ENCODE measurements around the gene LSM12. TPM values are rescaled to one million over a fixed set of nuclear protein-coding genes. Genes with fewer than 3 reads are reported as not detected.

Gene LSM12
- polyA plus RNA-seq, 1 experiment = 57.5 TPM

- DNase-seq (ENCODE audit: low read depth, low spot score) = no peak
- Histone ChIP-seq H3K27me3 (ENCODE audit: control insufficient read depth, insufficient read depth, low read length) (no peaks in the 10 kb centered on the region), H3K4me3 (ENCODE audit: low read depth, low read length) (no peak overlapping the region), H3K27ac (ENCODE audit: low read depth, low read length) (no peak overlapping the region), H3K9me3 (ENCODE audit: control insufficient read depth, insufficient read depth, low read length) (no peaks in the 10 kb centered on the region)
- ChIA-PET POLR2A (interaction anchor here (1.1 kb wide), 1 partner anchor 10 kb away, joined by 3 read pairs; no protein-coding TSS in a partner anchor), CTCF (interaction anchor here (0.6 to 1.4 kb wide), 2 partner anchors 28 to 82 kb away, joined by 3 to 4 read pairs; no protein-coding TSS in a partner anchor)
- no peak for TF ChIP-seq CTCF (IDR thresholded peaks at IDR 0.05; ENCODE audit: low read depth, low read length)
Observed at GRCh38 chr17:44033861-44034408, 32.5 kb downstream of the LSM12 start.

- Histone ChIP-seq H3K27ac (ENCODE audit: low read depth, low read length) (no peak overlapping the region), H3K4me3 (ENCODE audit: low read depth, low read length) (no peak overlapping the region), H3K27me3 (ENCODE audit: control insufficient read depth, insufficient read depth, low read length) (no peaks in the 10 kb centered on the region), H3K9me3 (ENCODE audit: control insufficient read depth, insufficient read depth, low read length) (no peaks in the 10 kb centered on the region)
- CTCF ChIA-PET = interaction anchor here (4.1 kb wide), 1 partner anchor 11 kb away, joined by 24 read pairs; no protein-coding TSS in a partner anchor
- no peak for TF ChIP-seq CTCF (IDR thresholded peaks at IDR 0.05; ENCODE audit: low read depth, low read length)
- no peak for DNase-seq (ENCODE audit: low read depth, low spot score)
- POLR2A ChIA-PET = no interaction called here
Observed at GRCh38 chr17:44030482-44030881, 36.0 kb downstream of the LSM12 start.

GRCh38 chr17:44029736-44030135, 36.7 kb downstream of the LSM12 start:
- Histone ChIP-seq H3K4me3 (ENCODE audit: low read depth, low read length) (no peak overlapping the region), H3K27me3 (ENCODE audit: control insufficient read depth, insufficient read depth, low read length) (no peaks in the 10 kb centered on the region), H3K9me3 (ENCODE audit: control insufficient read depth, insufficient read depth, low read length) (no peaks in the 10 kb centered on the region), H3K27ac (ENCODE audit: low read depth, low read length) (no peak overlapping the region)
- CTCF ChIA-PET = interaction anchor here (4.1 kb wide), 1 partner anchor 12 kb away, joined by 24 read pairs; no protein-coding TSS in a partner anchor
- POLR2A ChIA-PET = no interaction called here
- no peak for DNase-seq (ENCODE audit: low read depth, low spot score)
- TF ChIP-seq CTCF (IDR thresholded peaks at IDR 0.05; ENCODE audit: low read depth, low read length) = no peak

GRCh38 chr17:44024853-44025252, 41.6 kb downstream of the LSM12 start:
- Histone ChIP-seq H3K4me3 (ENCODE audit: low read depth, low read length) (no peak overlapping the region), H3K9me3 (ENCODE audit: control insufficient read depth, insufficient read depth, low read length) (no peaks in the 10 kb centered on the region; the same call in 1 of the 2 replicates), H3K27me3 (ENCODE audit: control insufficient read depth, insufficient read depth, low read length) (no peaks in the 10 kb centered on the region), H3K27ac (ENCODE audit: low read depth, low read length) (no peak overlapping the region)
- TF ChIP-seq CTCF (IDR thresholded peaks at IDR 0.05; ENCODE audit: low read depth, low read length) = no peak
- POLR2A ChIA-PET = no interaction called here
- DNase-seq (ENCODE audit: low read depth, low spot score) = no peak
- CTCF ChIA-PET = interaction anchor here (2.3 kb wide), 1 partner anchor 16 kb away, joined by 6 read pairs; no protein-coding TSS in a partner anchor

GRCh38 chr17:44024271-44024663, 42.2 kb downstream of the LSM12 start:
- ChIA-PET CTCF (interaction anchor here (2.3 kb wide), 1 partner anchor 17 kb away, joined by 6 read pairs; no protein-coding TSS in a partner anchor), POLR2A (no interaction called here)
- no peaks in the 10 kb centered on the region; the same call in 1 of the 2 replicates for H3K9me3 ChIP-seq (ENCODE audit: control insufficient read depth, insufficient read depth, low read length)
- H3K27ac ChIP-seq (ENCODE audit: low read depth, low read length) = no peak overlapping the region
- no peak for DNase-seq (ENCODE audit: low read depth, low spot score)
- TF ChIP-seq CTCF (IDR thresholded peaks at IDR 0.05; ENCODE audit: low read depth, low read length) = no peak
- no peak overlapping the region for H3K4me3 ChIP-seq (ENCODE audit: low read depth, low read length)
- H3K27me3 ChIP-seq (ENCODE audit: control insufficient read depth, insufficient read depth, low read length) = no peaks in the 10 kb centered on the region

All from AG04450 (cell line).